ENCODE measurements around the gene DUS4L.
A peak's percentile ranks its signal among the peaks of the same experiment; 100 is the strongest.
"Not testable (repeated sequence)": the region's sequence is repeated elsewhere in the genome, so short reads cannot be mapped to it uniquely, and the experiment has no call there.

Gene DUS4L

GRCh38 chr7:107563775-107564552 lies at the start of gene DUS4L, which contains the start of gene COG5:
Gene DUS4L (plus strand): TSS chr7:107563971. CDS start chr7:107567071, 3,100 bp downstream.
Gene COG5 (minus strand): TSS chr7:107563920. CDS start chr7:107563896, 24 bp downstream.
- Histone ChIP-seq H3K4me3 (ENCODE audit: low read length in 2 of 2) (peak within 1 kb of the TSS; percentile 94 to 99), H3K27me3 (ENCODE audit: control insufficient read depth in 2 of 2, insufficient read depth in 2 of 2, low read length in 2 of 2) (no peaks in the 10 kb centered on the region), H3K4me1 (ENCODE audit: control insufficient read depth in 2 of 2, insufficient read depth in 2 of 2, low read length in 2 of 2) (peaks cover 10 to 30% of the 10 kb centered on the region in 2 donors), H3K27ac (ENCODE audit: low read depth in 2 of 2, low read length in 2 of 2) (peak within 1 kb of the TSS; percentile 96 to 98), H3K9ac (ENCODE audit: low read depth in 1 of 2, low read length in 2 of 2) (peak within 1 kb of the TSS; percentile 94), H3K9me3 (ENCODE audit: control insufficient read depth in 2 of 2, low read length in 2 of 2) (no peaks in the 10 kb centered on the region), H3K36me3 (ENCODE audit: control insufficient read depth in 2 of 2, insufficient read depth in 2 of 2, low read length in 2 of 2) (no peaks in the 10 kb centered on the region)

- Histone ChIP-seq H3K4me1 (ENCODE audit: control insufficient read depth in 2 of 2, insufficient read depth in 2 of 2, low read length in 2 of 2) (no peaks in the 10 kb centered on the region), H3K27ac (ENCODE audit: low read depth in 2 of 2, low read length in 2 of 2) (no peak overlapping the region), H3K36me3 (ENCODE audit: control insufficient read depth in 2 of 2, insufficient read depth in 2 of 2, low read length in 2 of 2) (peaks cover 0 to 10% of the 10 kb centered on the region in 2 donors), H3K27me3 (ENCODE audit: control insufficient read depth in 2 of 2, insufficient read depth in 2 of 2, low read length in 2 of 2) (no peaks in the 10 kb centered on the region), H3K9me3 (ENCODE audit: control insufficient read depth in 2 of 2, low read length in 2 of 2) (no peaks in the 10 kb centered on the region), H3K9ac (ENCODE audit: low read depth in 1 of 2, low read length in 2 of 2) (no peak overlapping the region), H3K4me3 (ENCODE audit: low read length in 2 of 2) (no peak overlapping the region)
These were observed 37.1 kb upstream of the DUS4L start for GRCh38 chr7:107526672-107527071.

- H3K4me1 ChIP-seq (ENCODE audit: control insufficient read depth in 2 of 2, insufficient read depth in 2 of 2, low read length in 2 of 2) = no peaks in the 10 kb centered on the region
- no peaks in the 10 kb centered on the region for H3K9me3 ChIP-seq (ENCODE audit: control insufficient read depth in 2 of 2, low read length in 2 of 2)
- no peak overlapping the region for H3K4me3 ChIP-seq (ENCODE audit: low read length in 2 of 2)
- no peaks in the 10 kb centered on the region for H3K27me3 ChIP-seq (ENCODE audit: control insufficient read depth in 2 of 2, insufficient read depth in 2 of 2, low read length in 2 of 2)
- H3K27ac ChIP-seq (ENCODE audit: low read depth in 2 of 2, low read length in 2 of 2) = no peak overlapping the region
- H3K36me3 ChIP-seq (ENCODE audit: control insufficient read depth in 2 of 2, insufficient read depth in 2 of 2, low read length in 2 of 2) = peaks cover 0 to 10% of the 10 kb centered on the region in 2 donors
- no peak overlapping the region for H3K9ac ChIP-seq (ENCODE audit: low read depth in 1 of 2, low read length in 2 of 2)
These were observed 36.6 kb upstream of the DUS4L start for GRCh38 chr7:107527196-107527595.

GRCh38 chr7:107528461-107528860 lies 35.3 kb upstream of the DUS4L start:
- Histone ChIP-seq H3K9me3 (ENCODE audit: control insufficient read depth in 2 of 2, low read length in 2 of 2) (no peaks in the 10 kb centered on the region), H3K27ac (ENCODE audit: low read depth in 2 of 2, low read length in 2 of 2) (no peak overlapping the region), H3K27me3 (ENCODE audit: control insufficient read depth in 2 of 2, insufficient read depth in 2 of 2, low read length in 2 of 2) (no peaks in the 10 kb centered on the region), H3K4me1 (ENCODE audit: control insufficient read depth in 2 of 2, insufficient read depth in 2 of 2, low read length in 2 of 2) (no peaks in the 10 kb centered on the region), H3K4me3 (ENCODE audit: low read length in 2 of 2) (no peak overlapping the region), H3K36me3 (ENCODE audit: control insufficient read depth in 2 of 2, insufficient read depth in 2 of 2, low read length in 2 of 2) (peaks cover 0 to 12% of the 10 kb centered on the region in 2 donors), H3K9ac (ENCODE audit: low read depth in 1 of 2, low read length in 2 of 2) (no peak overlapping the region)

- H3K4me1 ChIP-seq (ENCODE audit: control insufficient read depth in 2 of 2, insufficient read depth in 2 of 2, low read length in 2 of 2) = no peaks in the 10 kb centered on the region
- peaks cover 0 to 9% of the 10 kb centered on the region in 2 donors for H3K36me3 ChIP-seq (ENCODE audit: control insufficient read depth in 2 of 2, insufficient read depth in 2 of 2, low read length in 2 of 2)
- no peak overlapping the region for H3K4me3 ChIP-seq (ENCODE audit: low read length in 2 of 2)
- no peaks in the 10 kb centered on the region for H3K27me3 ChIP-seq (ENCODE audit: control insufficient read depth in 2 of 2, insufficient read depth in 2 of 2, low read length in 2 of 2)
- no peak overlapping the region for H3K9ac ChIP-seq (ENCODE audit: low read depth in 1 of 2, low read length in 2 of 2)
- no peaks in the 10 kb centered on the region for H3K9me3 ChIP-seq (ENCODE audit: control insufficient read depth in 2 of 2, low read length in 2 of 2)
- no peak overlapping the region for H3K27ac ChIP-seq (ENCODE audit: low read depth in 2 of 2, low read length in 2 of 2)
These were observed 33.0 kb upstream of the DUS4L start for GRCh38 chr7:107530751-107531150.

GRCh38 chr7:107534139-107534538 lies 29.6 kb upstream of the DUS4L start:
- H3K9ac ChIP-seq (ENCODE audit: low read depth in 1 of 2, low read length in 2 of 2) = no peak overlapping the region
- no peak overlapping the region for H3K27ac ChIP-seq (ENCODE audit: low read depth in 2 of 2, low read length in 2 of 2)
- H3K9me3 ChIP-seq (ENCODE audit: control insufficient read depth in 2 of 2, low read length in 2 of 2) = no peaks in the 10 kb centered on the region
- no peak overlapping the region for H3K4me3 ChIP-seq (ENCODE audit: low read length in 2 of 2)
- H3K4me1 ChIP-seq (ENCODE audit: control insufficient read depth in 2 of 2, insufficient read depth in 2 of 2, low read length in 2 of 2) = peaks cover 0 to 2% of the 10 kb centered on the region in 2 donors
- no peaks in the 10 kb centered on the region for H3K27me3 ChIP-seq (ENCODE audit: control insufficient read depth in 2 of 2, insufficient read depth in 2 of 2, low read length in 2 of 2)
- peaks cover 0 to 4% of the 10 kb centered on the region in 2 donors for H3K36me3 ChIP-seq (ENCODE audit: control insufficient read depth in 2 of 2, insufficient read depth in 2 of 2, low read length in 2 of 2)

- H3K4me3 ChIP-seq (ENCODE audit: low read length in 2 of 2); H3K27ac ChIP-seq (ENCODE audit: low read depth in 2 of 2, low read length in 2 of 2); H3K27me3 ChIP-seq (ENCODE audit: control insufficient read depth in 2 of 2, insufficient read depth in 2 of 2, low read length in 2 of 2); H3K9me3 ChIP-seq (ENCODE audit: control insufficient read depth in 2 of 2, low read length in 2 of 2); H3K4me1 ChIP-seq (ENCODE audit: control insufficient read depth in 2 of 2, insufficient read depth in 2 of 2, low read length in 2 of 2); H3K9ac ChIP-seq (ENCODE audit: low read depth in 1 of 2, low read length in 2 of 2); H3K36me3 ChIP-seq (ENCODE audit: control insufficient read depth in 2 of 2, insufficient read depth in 2 of 2, low read length in 2 of 2): not testable (repeated sequence)
These were observed 26.5 kb upstream of the DUS4L start for GRCh38 chr7:107537228-107537627.

- H3K9me3 ChIP-seq (ENCODE audit: control insufficient read depth in 2 of 2, low read length in 2 of 2) = no peaks in the 10 kb centered on the region
- peaks cover 0 to 2% of the 10 kb centered on the region in 2 donors for H3K4me1 ChIP-seq (ENCODE audit: control insufficient read depth in 2 of 2, insufficient read depth in 2 of 2, low read length in 2 of 2)
- H3K9ac ChIP-seq (ENCODE audit: low read depth in 1 of 2, low read length in 2 of 2) = no peak overlapping the region
- H3K4me3 ChIP-seq (ENCODE audit: low read length in 2 of 2) = no peak overlapping the region
- no peaks in the 10 kb centered on the region for H3K27me3 ChIP-seq (ENCODE audit: control insufficient read depth in 2 of 2, insufficient read depth in 2 of 2, low read length in 2 of 2)
- no peak overlapping the region for H3K27ac ChIP-seq (ENCODE audit: low read depth in 2 of 2, low read length in 2 of 2)
- H3K36me3 ChIP-seq (ENCODE audit: control insufficient read depth in 2 of 2, insufficient read depth in 2 of 2, low read length in 2 of 2) = peaks cover 0 to 4% of the 10 kb centered on the region in 2 donors
These were observed 25.8 kb upstream of the DUS4L start for GRCh38 chr7:107538001-107538400.

- peaks cover 16 to 27% of the 10 kb centered on the region in 2 donors for H3K36me3 ChIP-seq (ENCODE audit: control insufficient read depth in 2 of 2, insufficient read depth in 2 of 2, low read length in 2 of 2)
- H3K27ac ChIP-seq (ENCODE audit: low read depth in 2 of 2, low read length in 2 of 2) = no peak overlapping the region
- H3K4me1 ChIP-seq (ENCODE audit: control insufficient read depth in 2 of 2, insufficient read depth in 2 of 2, low read length in 2 of 2) = no peaks in the 10 kb centered on the region
- no peak overlapping the region for H3K9ac ChIP-seq (ENCODE audit: low read depth in 1 of 2, low read length in 2 of 2)
- peaks cover 0 to 3% of the 10 kb centered on the region in 2 donors for H3K9me3 ChIP-seq (ENCODE audit: control insufficient read depth in 2 of 2, low read length in 2 of 2)
- no peak overlapping the region for H3K4me3 ChIP-seq (ENCODE audit: low read length in 2 of 2)
- H3K27me3 ChIP-seq (ENCODE audit: control insufficient read depth in 2 of 2, insufficient read depth in 2 of 2, low read length in 2 of 2) = no peaks in the 10 kb centered on the region
These were observed 20.3 kb upstream of the DUS4L start for GRCh38 chr7:107543338-107543993.

- Histone ChIP-seq H3K9me3 (ENCODE audit: control insufficient read depth in 2 of 2, low read length in 2 of 2) (peaks cover 0 to 3% of the 10 kb centered on the region in 2 donors), H3K27ac (ENCODE audit: low read depth in 2 of 2, low read length in 2 of 2) (no peak overlapping the region), H3K36me3 (ENCODE audit: control insufficient read depth in 2 of 2, insufficient read depth in 2 of 2, low read length in 2 of 2) (peaks cover 16 to 27% of the 10 kb centered on the region in 2 donors), H3K27me3 (ENCODE audit: control insufficient read depth in 2 of 2, insufficient read depth in 2 of 2, low read length in 2 of 2) (no peaks in the 10 kb centered on the region), H3K9ac (ENCODE audit: low read depth in 1 of 2, low read length in 2 of 2) (no peak overlapping the region), H3K4me1 (ENCODE audit: control insufficient read depth in 2 of 2, insufficient read depth in 2 of 2, low read length in 2 of 2) (no peaks in the 10 kb centered on the region), H3K4me3 (ENCODE audit: low read length in 2 of 2) (no peak overlapping the region)
These were observed 18.8 kb upstream of the DUS4L start for GRCh38 chr7:107544848-107545591.
